HCT116 (cell line): Measurements from ENCODE around the gene KIF26B. TPM values are rescaled to one million over a fixed set of nuclear protein-coding genes. Genes with fewer than 3 reads are reported as not detected.
"Not testable (repeated sequence)": the region's sequence is repeated elsewhere in the genome, so short reads cannot be mapped to it uniquely, and the experiment has no call there.

Experiments
- ATAC-seq: fragments of 200-7000 bp; cut with Tn5 transposase; 2 replicates; pipeline ENCODE4 v1.9.1; 2020; ENCODE audit warnings: mild to moderate bottlenecking, moderate library complexity
- BruUV-seq: library from RNA; stranded (reverse); fragments of 400-500 nt; replicated peaks from 2 replicates; lab custom pipeline; 2021; lab: Mats Ljungman, UMichigan
- CTCF ChIA-PET: fragments of 300-600 bp; sonication (Branson Sonifier 250); formaldehyde crosslinking; loops from one replicate; lab custom pipeline; 2021; ENCODE audit warnings: antibody characterized with exemption; lab: Charles Lee
- POLR2A ChIA-PET: fragments of 300-600, 350-600 bp; sonication (Branson Sonifier 250); formaldehyde crosslinking; loops from one replicate; lab custom pipeline; 2021; ENCODE audit warnings: antibody characterized with exemption; lab: Charles Lee
- RAD21 ChIA-PET, 2 experiments: fragments of 300-600 bp; sonication (Branson Sonifier 250); formaldehyde crosslinking; loops; one replicate each; lab custom pipeline; 2023; ENCODE audit warnings: low total read pairs in 2 of 2; ENCODE audit not compliant: uncharacterized antibody in 2 of 2, unreplicated experiment in 2 of 2, low non-redundant PET in 1 of 2; lab: Charles Lee
- DNase-seq: peaks from one replicate; pipeline ENCODE4 v3.0.0-alpha.2; 2010; ENCODE audit warnings: low read depth, low spot score
- H2AFZ ChIP-seq: fragments of 200-600 bp; shearing (Covaris generic), sonication (generic); 2 replicates; pipeline ENCODE4 v1.6.1; 2017; ENCODE audit warnings: low read depth, mixed run types, mixed read lengths, antibody characterized with exemption, low read length; ENCODE audit not compliant: poor library complexity, severe bottlenecking
- H3K27ac ChIP-seq: 2 replicates; pipeline ENCODE4 v1.5.1; 2012; ENCODE audit warnings: low read depth, low read length
- H3K27me3 ChIP-seq: fragments of 200-600 bp; sonication (generic); 2 replicates; pipeline ENCODE4 v1.6.1; 2016; ENCODE audit warnings: mixed run types, low read length, mixed read lengths; ENCODE audit not compliant: insufficient read depth
- H3K36me3 ChIP-seq, 2 experiments: fragments of 200-500 bp in 1 of 2; fragments of 200-600 bp in 1 of 2; sonication (Bioruptor generic) in 1 of 2; sonication (generic) in 1 of 2; 2 replicates each; pipeline versions ENCODE4 v1.5.1 to v1.6.1; 2014 to 2016; ENCODE audit warnings: low read length in 2 of 2, inconsistent platforms in 1 of 2, mixed read lengths in 1 of 2, mixed run types in 1 of 2; ENCODE audit not compliant: insufficient read depth in 2 of 2, control insufficient read depth in 1 of 2
- H3K4me1 ChIP-seq, 2 experiments: fragments of 200-600 bp in 1 of 2; sonication (generic) in 1 of 2; 2 replicates each; pipeline versions ENCODE4 v1.5.1 to v1.6.1; 2012 to 2017; ENCODE audit warnings: low read length in 2 of 2, inconsistent platforms in 1 of 2, mild to moderate bottlenecking in 1 of 2, mixed read lengths in 1 of 2, mixed run types in 1 of 2, moderate library complexity in 1 of 2; ENCODE audit not compliant: insufficient read depth in 2 of 2, control insufficient read depth in 1 of 2
- H3K4me2 ChIP-seq: fragments of 200-600 bp; sonication (generic); 2 replicates; pipeline ENCODE4 v1.6.1; 2017; ENCODE audit warnings: mixed run types, low read length, mixed read lengths
- H3K4me3 ChIP-seq, 2 experiments: fragments of 200-600 bp in 1 of 2; sonication (generic) in 1 of 2; replicated peaks in 1 of 2; 2 replicates each; pipeline ENCODE4 v1.5.1; 2011 to 2016; ENCODE audit warnings: low read length in 2 of 2, control low read depth in 1 of 2, low read depth in 1 of 2, mild to moderate bottlenecking in 1 of 2, mixed read lengths in 1 of 2, mixed run types in 1 of 2
- H3K79me2 ChIP-seq: fragments of 200-600 bp; sonication (generic); 2 replicates; pipeline ENCODE4 v1.6.1; 2017; ENCODE audit warnings: mild to moderate bottlenecking, mixed run types, low read length, moderate library complexity, mixed read lengths; ENCODE audit not compliant: insufficient read depth
- H3K9ac ChIP-seq: fragments of 200-600 bp; sonication (generic); 2 replicates; pipeline ENCODE4 v1.6.1; 2016; ENCODE audit warnings: low read length, mixed read lengths
- H3K9me2 ChIP-seq: fragments of 200-600 bp; sonication (generic), shearing (Covaris generic); 2 replicates; pipeline ENCODE4 v1.6.1; 2017; ENCODE audit warnings: mixed run types, mild to moderate bottlenecking, moderate library complexity; ENCODE audit not compliant: insufficient read depth
- H3K9me3 ChIP-seq, 2 experiments: fragments of 200-500 bp in 1 of 2; fragments of 200-600 bp in 1 of 2; sonication (Bioruptor generic) in 1 of 2; sonication (generic) in 1 of 2; 2 replicates each; pipeline ENCODE4 v1.6.1; 2014 to 2017; ENCODE audit warnings: low read length in 2 of 2, mixed read lengths in 2 of 2, inconsistent platforms in 1 of 2, low read depth in 1 of 2, mild to moderate bottlenecking in 1 of 2, mixed run types in 1 of 2, moderate library complexity in 1 of 2; ENCODE audit not compliant: control insufficient read depth in 1 of 2, insufficient read depth in 1 of 2
- H4K20me1 ChIP-seq: fragments of 200-600 bp; sonication (generic), shearing (Covaris generic); 2 replicates; pipeline ENCODE4 v1.6.1; 2017; ENCODE audit warnings: mixed run types, mild to moderate bottlenecking, moderate library complexity; ENCODE audit not compliant: insufficient read depth
- CEBPB ChIP-seq: IDR thresholded peaks from 2 replicates; pipeline ENCODE4 v1.6.1; 2012; ENCODE audit warnings: low read depth
- ELF1 ChIP-seq: IDR thresholded peaks from 2 replicates; pipeline ENCODE4 v1.6.1; 2012; ENCODE audit warnings: low read depth, borderline replicate concordance
- EZH2phosphoT487 ChIP-seq: fragments of 200-600 bp; IDR thresholded peaks from 2 replicates; pipeline ENCODE4 v1.6.1; 2018; ENCODE audit warnings: antibody characterized with exemption, borderline replicate concordance
- POLR2AphosphoS5 ChIP-seq: IDR thresholded peaks from 2 replicates; pipeline ENCODE4 v1.6.1; 2011; ENCODE audit warnings: mild to moderate bottlenecking, low read depth, low read length, moderate library complexity
- RAD21 ChIP-seq: IDR thresholded peaks from 2 replicates; pipeline ENCODE4 v1.6.1; 2012; ENCODE audit warnings: low read depth, mild to moderate bottlenecking
- SIN3A ChIP-seq: IDR thresholded peaks from 2 replicates; pipeline ENCODE4 v1.6.1; 2012; ENCODE audit warnings: low read depth
- TCF7L2 ChIP-seq: IDR thresholded peaks from 2 replicates; pipeline ENCODE4 v1.7.0; 2011; ENCODE audit warnings: borderline replicate concordance, inconsistent platforms; ENCODE audit not compliant: insufficient read depth, insufficient read length; ENCODE audit errors: extremely low read depth
- YY1 ChIP-seq: IDR thresholded peaks from 2 replicates; pipeline ENCODE4 v1.6.1; 2011; ENCODE audit warnings: low read length, low read depth, moderate library complexity, mild to moderate bottlenecking; ENCODE audit not compliant: insufficient replicate concordance; ENCODE audit errors: extremely low read depth
- ZFX ChIP-seq: fragments of 450-650 bp; IDR thresholded peaks from 2 replicates; pipeline ENCODE4 v1.6.1; 2017
- ZNF274 ChIP-seq: fragments of 200-500 bp; sonication (Bioruptor generic); IDR thresholded peaks from 2 replicates; pipeline ENCODE4 v1.6.1; 2014; ENCODE audit warnings: mild to moderate bottlenecking, low read depth, low read length, inconsistent platforms
- intact Hi-C: fragments of 100-400 bp; cut with micrococcal nuclease; formaldehyde crosslinking; loops from 2 replicates; pipeline ENCODE4 v1.10.0; 2022
- total RNA-seq: library from RNA; stranded (reverse); gene quantifications from one replicate; pipeline ENCODE4 v1.2.1, GENCODE V29; 2021; ENCODE audit not compliant: unreplicated experiment
- TF ChIP-seq, protein P1 (sequence below): IDR thresholded peaks from 2 replicates; pipeline ENCODE4 v1.6.1; 2012
- TF ChIP-seq, protein P2 (sequence below), 3 experiments: fragments of 200-600 bp in 1 of 3; sonication (generic) in 1 of 3; IDR thresholded peaks in 2 of 3; conservative IDR thresholded peaks in 1 of 3; 2 replicates each; pipeline ENCODE4 v1.5.1; 2012 to 2017; ENCODE audit warnings: low read depth in 2 of 3, low read length in 2 of 3, antibody characterized with exemption in 1 of 3, borderline replicate concordance in 1 of 3, control low read depth in 1 of 3, mild to moderate bottlenecking in 1 of 3, mixed read lengths in 1 of 3, mixed run types in 1 of 3, moderate library complexity in 1 of 3; ENCODE audit not compliant: insufficient read depth in 1 of 3

KIF26B gene
- total RNA-seq, 1 experiment from 2014 or later = 0.49 TPM

DNA sequence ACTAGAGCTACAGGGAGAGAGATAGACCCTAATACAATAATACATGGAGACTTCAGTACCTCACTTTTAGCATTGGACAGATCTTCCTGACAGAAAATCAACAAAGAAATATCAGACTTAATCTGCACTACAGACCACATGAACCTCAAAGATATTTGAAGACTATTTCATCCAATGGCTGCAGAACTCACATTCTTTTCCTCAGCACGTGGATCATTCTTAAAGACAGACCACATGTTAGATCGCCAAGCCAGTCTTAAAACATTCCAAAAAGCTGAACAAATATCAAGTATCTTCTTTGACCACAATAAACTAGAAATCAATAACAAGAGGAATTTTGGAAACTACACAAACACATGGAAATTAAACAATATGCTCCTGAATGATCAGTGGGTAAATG lies 576.0 kb downstream of the KIF26B start:
- TF ChIP-seq EZH2phosphoT487 = no peak
- Histone ChIP-seq H3K9me2 (no peaks in the 10 kb centered on the region), H4K20me1 (no peaks in the 10 kb centered on the region), H3K4me3 (no peak overlapping the region), H3K9ac (no peak overlapping the region), H3K36me3 (no peaks in the 10 kb centered on the region), H3K27ac (no peak overlapping the region), H3K79me2 (no peaks in the 10 kb centered on the region), H2AFZ (no peak overlapping the region), H3K9me3 (no peaks in the 10 kb centered on the region), H3K4me2 (no peak overlapping the region), H3K27me3 (no peaks in the 10 kb centered on the region), H3K4me1 (no peaks in the 10 kb centered on the region)
- DNase-seq (no peak), ATAC-seq (no peak)
- BruUV-seq = no TSS peak
- CTCF ChIA-PET = no interaction called here
- POLR2A ChIA-PET = no interaction called here
- RAD21 ChIA-PET = no interaction called here
- intact Hi-C loops = no loop called here

DNA sequence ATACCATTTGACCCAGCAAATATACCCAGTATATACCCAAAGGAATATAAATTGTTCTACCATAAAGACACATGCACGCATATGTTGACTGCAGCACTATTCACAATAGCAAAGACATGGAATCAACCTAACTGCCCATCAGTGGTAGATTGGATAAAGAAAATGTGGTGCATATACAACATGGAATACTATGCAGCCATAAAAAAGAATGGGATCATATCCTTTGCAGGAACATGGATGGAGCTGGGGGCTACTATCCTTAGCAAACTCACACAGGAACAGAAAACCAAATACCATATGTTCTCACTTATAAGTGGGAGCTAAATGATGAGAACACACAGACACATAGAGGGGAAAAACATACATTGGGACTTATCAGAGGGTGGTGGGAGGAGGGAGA lies 585.6 kb downstream of the KIF26B start:
- CTCF ChIA-PET, H3K4me2 ChIP-seq, H4K20me1 ChIP-seq, H3K79me2 ChIP-seq, RAD21 ChIA-PET, intact Hi-C loops, H3K36me3 ChIP-seq, DNase-seq, H3K27me3 ChIP-seq, POLR2A ChIA-PET, ATAC-seq, H3K9me3 ChIP-seq, H2AFZ ChIP-seq, BruUV-seq, H3K4me1 ChIP-seq, H3K27ac ChIP-seq, H3K9ac ChIP-seq, H3K9me2 ChIP-seq, H3K4me3 ChIP-seq: not testable (repeated sequence)

DNA sequence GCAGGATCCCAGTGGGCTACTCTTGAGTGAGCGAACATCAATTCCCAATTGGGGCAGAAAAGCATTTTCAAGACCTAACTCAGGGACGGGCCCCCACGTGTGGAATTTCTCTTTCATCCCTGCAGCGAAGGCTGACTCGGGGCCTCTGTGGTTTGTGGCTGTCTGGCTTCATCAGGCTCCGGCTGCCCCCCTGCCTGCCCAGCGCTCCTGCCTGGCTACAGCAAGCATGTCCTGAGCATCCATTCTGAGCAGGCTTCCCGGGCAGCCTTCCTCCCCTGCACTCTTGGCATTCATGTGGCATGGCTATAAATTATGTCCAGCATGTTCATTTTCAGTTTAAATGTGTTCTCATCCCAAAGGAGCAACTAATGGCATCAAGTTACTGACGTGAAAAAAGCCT lies 588.1 kb downstream of the KIF26B start:
- no TSS peak for BruUV-seq
- no peaks in the 10 kb centered on the region for H3K27me3 ChIP-seq
- no peaks in the 10 kb centered on the region for H3K36me3 ChIP-seq
- no peak overlapping the region for H3K4me3 ChIP-seq
- no peak overlapping the region for H3K4me2 ChIP-seq
- no peaks in the 10 kb centered on the region for H3K4me1 ChIP-seq
- H3K9ac ChIP-seq = no peak overlapping the region
- no peak overlapping the region for H3K27ac ChIP-seq
- ChIA-PET POLR2A (no interaction called here), CTCF (no interaction called here), RAD21 (no interaction called here)
- ATAC-seq (no peak), DNase-seq (no peak)
- no peaks in the 10 kb centered on the region for H3K9me3 ChIP-seq
- intact Hi-C loops = no loop called here
- no peaks in the 10 kb centered on the region for H3K9me2 ChIP-seq
- no peaks in the 10 kb centered on the region for H3K79me2 ChIP-seq
- H2AFZ ChIP-seq = no peak overlapping the region
- H4K20me1 ChIP-seq = no peaks in the 10 kb centered on the region
- TF ChIP-seq, protein P1, sequence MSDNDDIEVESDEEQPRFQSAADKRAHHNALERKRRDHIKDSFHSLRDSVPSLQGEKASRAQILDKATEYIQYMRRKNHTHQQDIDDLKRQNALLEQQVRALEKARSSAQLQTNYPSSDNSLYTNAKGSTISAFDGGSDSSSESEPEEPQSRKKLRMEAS = no peak
- no peak for TF ChIP-seq ZNF274
- no peak for TF ChIP-seq POLR2AphosphoS5
- TF ChIP-seq TCF7L2 = no peak
- no peak for TF ChIP-seq SIN3A
- no peak for TF ChIP-seq ELF1
- no peak for TF ChIP-seq ZFX
- TF ChIP-seq CEBPB = no peak
- TF ChIP-seq, protein P2, sequence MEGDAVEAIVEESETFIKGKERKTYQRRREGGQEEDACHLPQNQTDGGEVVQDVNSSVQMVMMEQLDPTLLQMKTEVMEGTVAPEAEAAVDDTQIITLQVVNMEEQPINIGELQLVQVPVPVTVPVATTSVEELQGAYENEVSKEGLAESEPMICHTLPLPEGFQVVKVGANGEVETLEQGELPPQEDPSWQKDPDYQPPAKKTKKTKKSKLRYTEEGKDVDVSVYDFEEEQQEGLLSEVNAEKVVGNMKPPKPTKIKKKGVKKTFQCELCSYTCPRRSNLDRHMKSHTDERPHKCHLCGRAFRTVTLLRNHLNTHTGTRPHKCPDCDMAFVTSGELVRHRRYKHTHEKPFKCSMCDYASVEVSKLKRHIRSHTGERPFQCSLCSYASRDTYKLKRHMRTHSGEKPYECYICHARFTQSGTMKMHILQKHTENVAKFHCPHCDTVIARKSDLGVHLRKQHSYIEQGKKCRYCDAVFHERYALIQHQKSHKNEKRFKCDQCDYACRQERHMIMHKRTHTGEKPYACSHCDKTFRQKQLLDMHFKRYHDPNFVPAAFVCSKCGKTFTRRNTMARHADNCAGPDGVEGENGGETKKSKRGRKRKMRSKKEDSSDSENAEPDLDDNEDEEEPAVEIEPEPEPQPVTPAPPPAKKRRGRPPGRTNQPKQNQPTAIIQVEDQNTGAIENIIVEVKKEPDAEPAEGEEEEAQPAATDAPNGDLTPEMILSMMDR (IDR thresholded peaks at IDR 0.05 in 2 of 3, conservative IDR thresholded peaks at IDR 0.05 in 1 of 3; ENCODE audit: borderline replicate concordance in 1 of 3, insufficient read depth in 1 of 3, low read depth in 2 of 3, low read length in 2 of 3) = no peak
- TF ChIP-seq RAD21 = no peak
- TF ChIP-seq YY1 = no peak
